Esophagus muscularis mucosa (tissue), 4 donors: Measurements from ENCODE around the gene DCST2. TPM values are rescaled to one million over a fixed set of nuclear protein-coding genes. Genes with fewer than 3 reads are reported as not detected.
A peak's percentile ranks its signal among the peaks of the same experiment; 100 is the strongest.

Source experiments
- DNase-seq: peaks from one replicate; pipeline ENCODE4 v3.0.0-alpha.2; 2017; ENCODE audit errors: extremely low spot score
- H3K27ac ChIP-seq, 4 donors: fragments of 200-600 bp; sonication (generic); replicated peaks in 1 of 4; 1 replicate in 3 of 4; 2 replicates in 1 of 4; pipeline ENCODE4 v1.5.1; 2016 to 2019; ENCODE audit warnings: mild to moderate bottlenecking in 1 of 4
- H3K27me3 ChIP-seq, 4 donors: fragments of 200-600 bp; sonication (generic); one replicate each; pipeline versions ENCODE4 v1.5.1 to v1.6.0; 2016 to 2019
- H3K36me3 ChIP-seq, 4 donors: fragments of 200-600 bp; sonication (generic); one replicate each; pipeline ENCODE4 v1.5.1; 2016 to 2019
- H3K4me1 ChIP-seq, 4 donors: fragments of 200-600 bp; sonication (generic); one replicate each; pipeline ENCODE4 v1.5.1; 2016 to 2019
- H3K4me3 ChIP-seq, 4 donors: fragments of 200-600 bp; sonication (generic); 1 replicate in 2 of 4; 2 replicates in 2 of 4; pipeline ENCODE4 v1.5.1; 2016 to 2019; ENCODE audit warnings: mild to moderate bottlenecking in 4 of 4, moderate library complexity in 1 of 4
- H3K9me3 ChIP-seq, 4 donors: fragments of 200-600 bp; sonication (generic); 1 replicate in 3 of 4; 2 replicates in 1 of 4; pipeline ENCODE4 v1.5.1; 2016 to 2019
- CTCF ChIP-seq, 3 experiments: fragments of 200-600 bp in 2 of 3; fragments of 450-650 bp in 1 of 3; sonication (generic) in 2 of 3; IDR thresholded peaks; one replicate each; pipeline ENCODE4 v1.5.1; 2017 to 2019; ENCODE audit warnings: antibody characterized with exemption in 3 of 3, mild to moderate bottlenecking in 2 of 3, moderate library complexity in 1 of 3
- EP300 ChIP-seq: sonication (generic); formaldehyde crosslinking; IDR thresholded peaks from one replicate; pipeline ENCODE4 v1.6.1; 2017; ENCODE audit warnings: antibody characterized with exemption
- POLR2A ChIP-seq: fragments of 450-650 bp; IDR thresholded peaks from one replicate; pipeline ENCODE4 v1.6.1; 2017; ENCODE audit warnings: antibody characterized with exemption, moderate library complexity, mild to moderate bottlenecking, low read depth
- POLR2AphosphoS5 ChIP-seq, 2 donors: sonication (generic); formaldehyde crosslinking; IDR thresholded peaks; one replicate each; pipeline ENCODE4 v1.6.1; 2017; ENCODE audit warnings: antibody characterized with exemption in 2 of 2
- WGBS: methylation state at CpG from one replicate; pipeline ENCODE4 v1.1.5; 2018; 5-methylcytosine and 5-hydroxymethylcytosine counted together
- intact Hi-C: fragments of 100-400 bp; cut with DNase I; formaldehyde crosslinking; loops from one replicate; pipeline ENCODE4 v1.15.1; 2023
- total RNA-seq, 4 donors: library from RNA; depleted of rRNA; stranded (reverse); fragments of >200 nt; gene quantifications; one replicate each; pipeline versions ENCODE4 v1.1.0 to v1.2.1, GENCODE V29; 2016

DCST2 gene
- total RNA-seq, 4 donors from 2014 or later = 0.11 to 0.19 TPM; not detected in 2

- Histone ChIP-seq H3K4me1 (peaks cover 43 to 48% (median 48%) of the 10 kb centered on the region in 4 donors), H3K27ac (no peak overlapping the region), H3K27me3 (peaks cover 16 to 41% (median 38%) of the 10 kb centered on the region in 4 donors), H3K9me3 (no peaks in the 10 kb centered on the region), H3K36me3 (no peaks in the 10 kb centered on the region), H3K4me3 (peak overlapping the region in 1 of 4 donors; percentile 55)
- no peak for DNase-seq
- TF ChIP-seq EP300 = no peak
- intact Hi-C loops = no loop called here
- 77% methylated on average over 3 of the region's 4 CpGs for WGBS
Observed at GRCh38 chr1:155077758-155078445, 44.3 kb upstream of the DCST2 start.

GRCh38 chr1:155077346-155077745, 43.8 kb upstream of the DCST2 start:
- intact Hi-C loops = no loop called here
- no peak overlapping the region for H3K4me3 ChIP-seq
- H3K27me3 ChIP-seq = peaks cover 16 to 36% (median 33%) of the 10 kb centered on the region in 4 donors
- no peak for DNase-seq
- H3K36me3 ChIP-seq = no peaks in the 10 kb centered on the region
- no peak for TF ChIP-seq CTCF (IDR thresholded peaks at IDR 0.05)
- WGBS = 95% methylated on average over 3 of the region's 3 CpGs
- no peaks in the 10 kb centered on the region for H3K9me3 ChIP-seq
- peaks cover 37 to 43% (median 42%) of the 10 kb centered on the region in 4 donors for H3K4me1 ChIP-seq
- H3K27ac ChIP-seq = no peak overlapping the region

- Histone ChIP-seq H3K9me3 (no peaks in the 10 kb centered on the region), H3K27me3 (peaks cover 12 to 26% (median 23%) of the 10 kb centered on the region in 4 donors), H3K27ac (no peak overlapping the region), H3K4me3 (no peak overlapping the region), H3K4me1 (peaks cover 30 to 39% (median 37%) of the 10 kb centered on the region in 4 donors), H3K36me3 (no peaks in the 10 kb centered on the region)
- intact Hi-C loops = no loop called here
- WGBS = no CpG with 5 or more reads among the region's 1 CpG
- no peak for DNase-seq
- TF ChIP-seq POLR2A (no peak), CTCF (IDR thresholded peaks at IDR 0.05) (no peak), POLR2AphosphoS5 (IDR thresholded peaks at IDR 0.05) (no peak), EP300 (no peak)
Observed at GRCh38 chr1:155076371-155076770, 42.8 kb upstream of the DCST2 start.

- H3K36me3 ChIP-seq = no peaks in the 10 kb centered on the region
- H3K4me1 ChIP-seq = peaks cover 30 to 39% (median 37%) of the 10 kb centered on the region in 4 donors
- no peak for TF ChIP-seq POLR2A
- no peak for TF ChIP-seq POLR2AphosphoS5 (IDR thresholded peaks at IDR 0.05)
- TF ChIP-seq CTCF (IDR thresholded peaks at IDR 0.05) = no peak
- no peak for TF ChIP-seq EP300
- no peak overlapping the region for H3K4me3 ChIP-seq
- no peaks in the 10 kb centered on the region for H3K9me3 ChIP-seq
- 74% methylated on average over 5 of the region's 5 CpGs for WGBS
- H3K27ac ChIP-seq = no peak overlapping the region
- no peak for DNase-seq
- intact Hi-C loops = no loop called here
- H3K27me3 ChIP-seq = peaks cover 6 to 18% (median 15%) of the 10 kb centered on the region in 4 donors
Observed at GRCh38 chr1:155075535-155075934, 42.0 kb upstream of the DCST2 start.

GRCh38 chr1:155073377-155074242, 40.0 kb upstream of the DCST2 start:
- no peaks in the 10 kb centered on the region for H3K27me3 ChIP-seq
- intact Hi-C loops = no loop called here
- no peaks in the 10 kb centered on the region for H3K9me3 ChIP-seq
- H3K27ac ChIP-seq = no peak overlapping the region
- H3K4me1 ChIP-seq = peaks cover 18 to 30% (median 26%) of the 10 kb centered on the region in 4 donors
- no peak overlapping the region for H3K4me3 ChIP-seq
- TF ChIP-seq CTCF (IDR thresholded peaks at IDR 0.05) = no peak
- TF ChIP-seq POLR2AphosphoS5 (IDR thresholded peaks at IDR 0.05) = no peak
- no peak for TF ChIP-seq EP300
- no peak for TF ChIP-seq POLR2A
- DNase-seq = no peak
- H3K36me3 ChIP-seq = peaks cover 0 to 4% (median 0%) of the 10 kb centered on the region in 4 donors
- 91% methylated on average over 3 of the region's 3 CpGs for WGBS
